HEK293 (cell line): ENCODE measurements around the gene TAF8.

Source experiments
- CTCF ChIA-PET: fragments of 350-600 bp; formaldehyde crosslinking; extraction: SDS; loops from one replicate; lab custom pipeline; 2021; ENCODE audit warnings: antibody characterized with exemption; lab: Yijun Ruan, JAX
- POLR2A ChIA-PET: fragments of 300-600 bp; formaldehyde crosslinking; extraction: SDS; loops from one replicate; lab custom pipeline; 2020; ENCODE audit warnings: antibody characterized with exemption, inconsistent platforms; lab: Yijun Ruan, JAX
- H3K27ac ChIP-seq: fragments of 200-500 bp; sonication (Bioruptor generic); 2 replicates; pipeline ENCODE4 v1.5.1; 2014; ENCODE audit warnings: low read depth, low read length, control low read depth, inconsistent platforms; ENCODE audit errors: extremely low read depth
- H3K36me3 ChIP-seq, 2 experiments: fragments of 200-500 bp in 1 of 2; sonication (Bioruptor generic) in 1 of 2; 1 replicate in 1 of 2; 2 replicates in 1 of 2; pipeline ENCODE4 v1.5.1; 2014 to 2017; ENCODE audit warnings: inconsistent platforms in 2 of 2, low read length in 2 of 2; ENCODE audit not compliant: control insufficient read depth in 2 of 2, insufficient read depth in 1 of 2
- H3K4me1 ChIP-seq: fragments of 200-500 bp; sonication (Bioruptor generic); 2 replicates; pipeline ENCODE4 v1.5.1; 2014; ENCODE audit warnings: mild to moderate bottlenecking, low read length, inconsistent platforms; ENCODE audit not compliant: control insufficient read depth, insufficient read depth
- H3K4me3 ChIP-seq: 2 replicates; pipeline ENCODE4 v1.5.1; 2011; ENCODE audit warnings: low read depth, mild to moderate bottlenecking, control low read depth, low read length, moderate library complexity
- H3K9me3 ChIP-seq: fragments of 200-500 bp; sonication (Bioruptor generic); 2 replicates; pipeline ENCODE4 v1.5.1; 2014; ENCODE audit warnings: low read depth, low read length, inconsistent platforms; ENCODE audit not compliant: control insufficient read depth, insufficient read depth
- IKZF3 ChIP-seq: fragments of 450-650 bp; IDR thresholded peaks from 2 replicates; pipeline ENCODE4 v1.5.0; 2018; ENCODE audit warnings: missing biosample characterization, mild to moderate bottlenecking, missing genetic modification characterization, moderate library complexity
- KLF7 ChIP-seq: fragments of 450-650 bp; formaldehyde crosslinking; IDR thresholded peaks from 2 replicates; pipeline ENCODE4 v1.5.1; 2016; ENCODE audit warnings: missing biosample characterization, missing genetic modification characterization, borderline replicate concordance
- PRDM4 ChIP-seq: fragments of 450-650 bp; formaldehyde crosslinking; IDR thresholded peaks from 2 replicates; pipeline ENCODE4 v1.5.1; 2017; ENCODE audit warnings: missing biosample characterization, missing genetic modification characterization
- TCF7L2 ChIP-seq: IDR thresholded peaks from 2 replicates; pipeline ENCODE4 v1.6.1; 2011; ENCODE audit warnings: low read depth, mild to moderate bottlenecking, inconsistent platforms, low read length, moderate library complexity, borderline replicate concordance
- ZBTB10 ChIP-seq: fragments of 450-650 bp; formaldehyde crosslinking; IDR thresholded peaks from 2 replicates; pipeline ENCODE4 v1.5.1; 2016; ENCODE audit warnings: missing biosample characterization, missing genetic modification characterization
- ZNF132 ChIP-seq: fragments of 450-650 bp; formaldehyde crosslinking; IDR thresholded peaks from 2 replicates; pipeline ENCODE4 v1.5.1; 2017; ENCODE audit warnings: missing biosample characterization, missing genetic modification characterization, borderline replicate concordance
- ZNF23 ChIP-seq: fragments of 450-650 bp; formaldehyde crosslinking; IDR thresholded peaks from 2 replicates; pipeline ENCODE4 v1.5.1; 2016; ENCODE audit warnings: missing biosample characterization, missing genetic modification characterization, borderline replicate concordance
- ZNF311 ChIP-seq: fragments of 450-650 bp; formaldehyde crosslinking; IDR thresholded peaks from 2 replicates; pipeline ENCODE4 v1.5.1; 2017; ENCODE audit warnings: missing biosample characterization, missing genetic modification characterization, borderline replicate concordance
- ZNF426 ChIP-seq: fragments of 450-650 bp; formaldehyde crosslinking; IDR thresholded peaks from 2 replicates; pipeline ENCODE4 v1.5.1; 2017; ENCODE audit warnings: missing biosample characterization, missing genetic modification characterization, mild to moderate bottlenecking, inconsistent platforms, moderate library complexity
- ZNF473 ChIP-seq: fragments of 450-650 bp; formaldehyde crosslinking; IDR thresholded peaks from 2 replicates; pipeline ENCODE4 v1.5.1; 2017; ENCODE audit warnings: missing biosample characterization, missing genetic modification characterization
- ZNF560 ChIP-seq: fragments of 450-650 bp; formaldehyde crosslinking; IDR thresholded peaks from 2 replicates; pipeline ENCODE4 v1.5.1; 2017; ENCODE audit warnings: missing biosample characterization, missing genetic modification characterization, borderline replicate concordance
- ZNF580 ChIP-seq: fragments of 450-650 bp; formaldehyde crosslinking; IDR thresholded peaks from 2 replicates; pipeline ENCODE4 v1.5.1; 2016; ENCODE audit warnings: missing biosample characterization, missing genetic modification characterization
- ZNF670 ChIP-seq: fragments of 450-650 bp; formaldehyde crosslinking; IDR thresholded peaks from 2 replicates; pipeline ENCODE4 v1.5.1; 2016; ENCODE audit warnings: missing biosample characterization, missing genetic modification characterization, low read depth
- ZNF792 ChIP-seq: fragments of 450-650 bp; formaldehyde crosslinking; IDR thresholded peaks from 2 replicates; pipeline ENCODE4 v1.5.1; 2016; ENCODE audit warnings: missing biosample characterization, missing genetic modification characterization

The TAF8 gene

GRCh38 chr6:42049116-42049809 lies 1.1 kb upstream of the TAF8 start:
- POLR2A ChIA-PET, result interaction anchor here (0.7 to 4.2 kb wide), 8 partner anchors 10 to 499 kb away, joined by 3 to 27 read pairs (median 6); partner anchors contain the start of genes BYSL, MED20 and TOMM6
- Histone ChIP-seq H3K9me3 (no peaks in the 10 kb centered on the region), H3K4me3 (no peak overlapping the region), H3K27ac (no peak overlapping the region)
- TF ChIP-seq IKZF3 (tag by site-specific recombination) (peak; percentile 17; the same call in 1 of the 2 replicates), ZNF580 (0 out of 2 replicates have a peak, but pooled peaks have one; percentile 14), ZBTB10 (tag by site-specific recombination) (no peak), KLF7 (0 out of 2 replicates have a peak, but pooled peaks have one; percentile 24)
- TF ChIP-seq, all 188 proteins: peak for 3
- CTCF ChIA-PET, result interaction anchor here (0.7 to 10.0 kb wide), 9 partner anchors 9 to 681 kb away, joined by 3 to 192 read pairs (median 4); partner anchors contain the start of genes BYSL, CCND3, FRS3 and MED20
- Histone ChIP-seq H3K36me3 (peaks cover 23 to 26% of the 10 kb centered on the region in 2 experiments), H3K4me1 (peaks cover 19% of the 10 kb centered on the region)

DNA sequence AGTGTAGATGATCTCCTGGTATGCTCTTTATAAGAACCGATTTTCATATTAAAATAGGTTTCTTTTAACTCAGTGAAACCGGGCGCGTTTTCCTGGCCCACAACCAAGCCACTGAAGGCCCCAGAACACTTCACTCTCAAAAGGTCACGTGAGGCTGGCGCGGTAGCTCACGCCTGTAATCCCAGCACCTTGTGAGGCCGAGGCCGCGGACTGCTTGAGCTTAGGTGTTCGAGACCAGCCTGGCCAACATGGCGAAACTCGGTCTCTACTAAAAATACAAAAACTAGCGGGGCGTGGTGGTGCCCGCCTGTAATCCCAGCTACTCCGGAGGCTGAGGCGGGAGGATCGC lies 402 bp upstream of the TAF8 start:
- TF ChIP-seq KLF7 (0 out of 2 replicates have a peak, but pooled peaks have one; percentile 8), ZNF426 (tag by site-specific recombination) (no peak), TCF7L2 (no peak), PRDM4 (tag by site-specific recombination) (0 out of 2 replicates have a peak, but pooled peaks have one; percentile 3)
- POLR2A ChIA-PET, result interaction anchor here (0.6 to 2.4 kb wide), 15 partner anchors 9 to 498 kb away, joined by 3 to 10 read pairs (median 4); partner anchors contain the start of genes BYSL, CCND3, MED20 and TOMM6
- no peaks in the 10 kb centered on the region for H3K9me3 ChIP-seq
- CTCF ChIA-PET, result interaction anchor here (0.6 to 4.6 kb wide), 7 partner anchors 9 to 681 kb away, joined by 3 to 28 read pairs (median 4); partner anchors contain the start of genes BYSL and MED20
- H3K4me3 ChIP-seq, result peak overlapping the region; percentile 98; the same call in 1 of the 2 replicates
- H3K27ac ChIP-seq, result no peak overlapping the region
- H3K36me3 ChIP-seq, result peaks cover 29 to 33% of the 10 kb centered on the region in 2 experiments
- H3K4me1 ChIP-seq, result peaks cover 19% of the 10 kb centered on the region

- Histone ChIP-seq H3K4me3 (peak overlapping the region; percentile 98), H3K9me3 (no peaks in the 10 kb centered on the region), H3K36me3 (peaks cover 43 to 44% of the 10 kb centered on the region in 2 experiments), H3K27ac (no peak overlapping the region), H3K4me1 (peaks cover 10% of the 10 kb centered on the region)
- CTCF ChIA-PET, result interaction anchor here (0.6 to 4.6 kb wide), 9 partner anchors 117 to 307 kb away, joined by 3 to 28 read pairs (median 5); partner anchors contain the start of genes BYSL, MED20 and TOMM6
- TF ChIP-seq ZNF132 (tag by site-specific recombination) (no peak), ZNF311 (tag by site-specific recombination) (no peak), ZNF792 (tag by site-specific recombination) (no peak), ZNF670 (no peak), ZNF23 (tag by site-specific recombination) (no peak), ZNF560 (tag by site-specific recombination) (no peak), ZNF473 (tag by site-specific recombination) (no peak)
- POLR2A ChIA-PET, result interaction anchor here (0.7 to 2.4 kb wide), 24 partner anchors 8 to 979 kb away, joined by 3 to 10 read pairs (median 4); partner anchors contain the start of genes BYSL, C6orf132, CCND3 and MED20
Observed at GRCh38 chr6:42051268-42051653, 937 bp downstream of the TAF8 start.
